ENCODE data around the gene SYNPO.

Gene SYNPO

GRCh38 chr5:150601491-150602345 lies 38.7 kb upstream of the SYNPO start:
- no peak overlapping the region for H3K4me2 ChIP-seq (ENCODE audit: low read length)

GRCh38 chr5:150603052-150603451 lies 37.4 kb upstream of the SYNPO start:
- Histone ChIP-seq H3K36me3 (ENCODE audit: insufficient read depth, low read length) (no peaks in the 10 kb centered on the region), H2AFZ (ENCODE audit: low read length) (no peak overlapping the region), H3K4me1 (ENCODE audit: insufficient read depth, low read length, severe bottlenecking) (no peaks in the 10 kb centered on the region), H3F3A (ENCODE audit: insufficient read depth, low read length) (no peaks in the 10 kb centered on the region), H3K9me2 (ENCODE audit: low read depth, low read length) (no peaks in the 10 kb centered on the region), H3K9ac (ENCODE audit: low read length) (no peak overlapping the region), H4K20me1 (ENCODE audit: insufficient read depth, low read length) (no peaks in the 10 kb centered on the region), H3K4me2 (ENCODE audit: low read length) (no peak overlapping the region), H3K9me3 (ENCODE audit: low read length) (no peaks in the 10 kb centered on the region), H3K4me3 (ENCODE audit: low read depth, low read length, poor library complexity, severe bottlenecking) (no peak overlapping the region), H3K79me2 (ENCODE audit: insufficient read depth, low read length) (no peaks in the 10 kb centered on the region), H3K27me3 (ENCODE audit: insufficient read depth, low read length) (peaks cover 4% of the 10 kb centered on the region; the same call in 1 of the 2 replicates), H3K27ac (ENCODE audit: low read depth, low read length, poor library complexity, severe bottlenecking) (no peak overlapping the region)
- no peak for TF ChIP-seq EZH2 (IDR thresholded peaks at IDR 0.05; ENCODE audit: borderline replicate concordance, low read length)
- no peak for TF ChIP-seq CTCF (IDR thresholded peaks at IDR 0.05; ENCODE audit: low read length)

More at GRCh38 chr5:150601491-150602345, 38.7 kb upstream of the SYNPO start:
- TF ChIP-seq EZH2 (IDR thresholded peaks at IDR 0.05; ENCODE audit: borderline replicate concordance, low read length) (no peak), CTCF (IDR thresholded peaks at IDR 0.05; ENCODE audit: low read length) (no peak)
- no peaks in the 10 kb centered on the region for H4K20me1 ChIP-seq (ENCODE audit: insufficient read depth, low read length)
- H3K9me2 ChIP-seq (ENCODE audit: low read depth, low read length), result no peaks in the 10 kb centered on the region
- H3K79me2 ChIP-seq (ENCODE audit: insufficient read depth, low read length), result no peaks in the 10 kb centered on the region
- H3K36me3 ChIP-seq (ENCODE audit: insufficient read depth, low read length), result no peaks in the 10 kb centered on the region
- H3K27me3 ChIP-seq (ENCODE audit: insufficient read depth, low read length), result peaks cover 4% of the 10 kb centered on the region; the same call in 1 of the 2 replicates
- H2AFZ ChIP-seq (ENCODE audit: low read length), result no peak overlapping the region
- H3F3A ChIP-seq (ENCODE audit: insufficient read depth, low read length), result no peaks in the 10 kb centered on the region
- no peak overlapping the region for H3K27ac ChIP-seq (ENCODE audit: low read depth, low read length, poor library complexity, severe bottlenecking)
- H3K4me1 ChIP-seq (ENCODE audit: insufficient read depth, low read length, severe bottlenecking), result no peaks in the 10 kb centered on the region
- H3K4me3 ChIP-seq (ENCODE audit: low read depth, low read length, poor library complexity, severe bottlenecking), result no peak overlapping the region
- H3K9ac ChIP-seq (ENCODE audit: low read length), result no peak overlapping the region
- H3K9me3 ChIP-seq (ENCODE audit: low read length), result no peaks in the 10 kb centered on the region

GRCh38 chr5:150603491-150603890 lies 37.0 kb upstream of the SYNPO start:
- no peak for TF ChIP-seq CTCF (IDR thresholded peaks at IDR 0.05; ENCODE audit: low read length)
- no peak for TF ChIP-seq EZH2 (IDR thresholded peaks at IDR 0.05; ENCODE audit: borderline replicate concordance, low read length)
- no peaks in the 10 kb centered on the region for H3K9me3 ChIP-seq (ENCODE audit: low read length)

More at GRCh38 chr5:150603491-150603890, 37.0 kb upstream of the SYNPO start:
- Histone ChIP-seq H3K9ac (ENCODE audit: low read length) (no peak overlapping the region), H3F3A (ENCODE audit: insufficient read depth, low read length) (no peaks in the 10 kb centered on the region), H4K20me1 (ENCODE audit: insufficient read depth, low read length) (no peaks in the 10 kb centered on the region), H3K27ac (ENCODE audit: low read depth, low read length, poor library complexity, severe bottlenecking) (no peak overlapping the region), H3K27me3 (ENCODE audit: insufficient read depth, low read length) (peaks cover 4% of the 10 kb centered on the region; the same call in 1 of the 2 replicates), H3K4me1 (ENCODE audit: insufficient read depth, low read length, severe bottlenecking) (no peaks in the 10 kb centered on the region), H3K9me2 (ENCODE audit: low read depth, low read length) (no peaks in the 10 kb centered on the region), H3K4me3 (ENCODE audit: low read depth, low read length, poor library complexity, severe bottlenecking) (no peak overlapping the region), H3K4me2 (ENCODE audit: low read length) (no peak overlapping the region), H3K36me3 (ENCODE audit: insufficient read depth, low read length) (no peaks in the 10 kb centered on the region), H3K79me2 (ENCODE audit: insufficient read depth, low read length) (no peaks in the 10 kb centered on the region), H2AFZ (ENCODE audit: low read length) (no peak overlapping the region)

All from OCI-LY1 (cell line).